Measurements from ENCODE around the gene CTBP1. TPM values are rescaled to one million over a fixed set of nuclear protein-coding genes. Genes with fewer than 3 reads are reported as not detected.

Gene CTBP1
- total RNA-seq, 1 donor, result 246 TPM

GRCh38 chr4:1289207-1290164 is 40.6 kb upstream of the CTBP1 start, which contains the start of gene MAEA:
TSS of gene MAEA (plus strand) at chr4:1289891. CDS start at chr4:1289914, 23 bp downstream.
- H3K79me2 ChIP-seq (ENCODE audit: insufficient read depth, low read length), result peaks cover 47% of the 10 kb centered on the region

DNA sequence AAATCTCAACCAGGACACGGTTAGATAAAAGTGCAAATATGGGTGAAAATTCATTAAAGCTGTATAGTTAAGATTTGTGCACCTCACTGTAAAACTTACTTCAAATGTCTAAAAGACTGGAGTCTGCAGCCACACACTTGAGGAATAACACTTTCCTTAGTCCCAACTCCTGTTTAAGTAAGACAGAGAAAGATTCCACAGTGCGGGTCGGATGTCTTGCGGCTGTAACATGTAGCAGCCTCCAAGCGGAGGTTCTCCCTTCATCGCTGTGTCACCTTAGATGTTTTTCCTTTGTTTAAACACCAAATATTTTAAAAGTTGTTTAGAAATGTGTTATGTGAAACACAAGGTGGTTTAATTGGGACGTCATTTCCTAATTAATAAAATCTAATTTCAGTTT is 39.9 kb upstream of the CTBP1 start:
- DNase-seq (ENCODE audit: insufficient read length, low spot score, missing footprints), result peak; percentile 73
- Histone ChIP-seq H3K9me3 (ENCODE audit: low read depth, low read length) (no peaks in the 10 kb centered on the region), H3K4me1 (ENCODE audit: insufficient read depth, low read length) (peaks cover 24% of the 10 kb centered on the region), H3K79me2 (ENCODE audit: insufficient read depth, low read length) (peaks cover 40% of the 10 kb centered on the region), H3K27ac (ENCODE audit: low read depth, low read length) (no peak overlapping the region), H3K27me3 (ENCODE audit: insufficient read depth, low read length) (no peaks in the 10 kb centered on the region), H3K4me2 (ENCODE audit: insufficient read depth, low read length) (peak overlapping the region; percentile 92), H4K20me1 (ENCODE audit: insufficient read depth, low read length) (peaks cover 26% of the 10 kb centered on the region), H3K36me3 (ENCODE audit: insufficient read depth, low read length) (peaks cover 7% of the 10 kb centered on the region), H2AFZ (ENCODE audit: low read length) (peak overlapping the region; percentile 84), H3K4me3 (ENCODE audit: insufficient read depth, low read length) (peak overlapping the region; percentile 83)
- TF ChIP-seq CTCF (IDR thresholded peaks at IDR 0.05; ENCODE audit: extremely low read depth, low read depth, low read length), result no peak

More at GRCh38 chr4:1289207-1290164, 40.6 kb upstream of the CTBP1 start, which contains the start of gene MAEA:
- no peak for TF ChIP-seq CTCF (IDR thresholded peaks at IDR 0.05; ENCODE audit: extremely low read depth, low read depth, low read length)
- Histone ChIP-seq H3K36me3 (ENCODE audit: insufficient read depth, low read length) (peaks cover 7% of the 10 kb centered on the region), H2AFZ (ENCODE audit: low read length) (peak within 1 kb of the TSS; percentile 84), H3K4me2 (ENCODE audit: insufficient read depth, low read length) (peak within 1 kb of the TSS; percentile 95), H3K27ac (ENCODE audit: low read depth, low read length) (peak within 1 kb of the TSS; percentile 73), H3K4me3 (ENCODE audit: insufficient read depth, low read length) (peak within 1 kb of the TSS; percentile 83), H4K20me1 (ENCODE audit: insufficient read depth, low read length) (peaks cover 33% of the 10 kb centered on the region), H3K4me1 (ENCODE audit: insufficient read depth, low read length) (peaks cover 31% of the 10 kb centered on the region), H3K9me3 (ENCODE audit: low read depth, low read length) (no peaks in the 10 kb centered on the region), H3K27me3 (ENCODE audit: insufficient read depth, low read length) (no peaks in the 10 kb centered on the region)
- DNase-seq (ENCODE audit: insufficient read length, low spot score, missing footprints), result peak; percentile 100

- H3K4me3 ChIP-seq (ENCODE audit: insufficient read depth, low read length), result no peak overlapping the region
- no peaks in the 10 kb centered on the region for H3K9me3 ChIP-seq (ENCODE audit: low read depth, low read length)
- H3K27ac ChIP-seq (ENCODE audit: low read depth, low read length), result no peak overlapping the region
- H4K20me1 ChIP-seq (ENCODE audit: insufficient read depth, low read length), result peaks cover 6% of the 10 kb centered on the region
- no peaks in the 10 kb centered on the region for H3K36me3 ChIP-seq (ENCODE audit: insufficient read depth, low read length)
- H3K79me2 ChIP-seq (ENCODE audit: insufficient read depth, low read length), result peaks cover 13% of the 10 kb centered on the region
- no peak overlapping the region for H2AFZ ChIP-seq (ENCODE audit: low read length)
- H3K27me3 ChIP-seq (ENCODE audit: insufficient read depth, low read length), result no peaks in the 10 kb centered on the region
- peaks cover 9% of the 10 kb centered on the region for H3K4me1 ChIP-seq (ENCODE audit: insufficient read depth, low read length)
- no peak overlapping the region for H3K4me2 ChIP-seq (ENCODE audit: insufficient read depth, low read length)
- TF ChIP-seq CTCF (IDR thresholded peaks at IDR 0.05; ENCODE audit: extremely low read depth, low read depth, low read length), result no peak
- DNase-seq (ENCODE audit: insufficient read length, low spot score, missing footprints), result peak; percentile 72
These were observed 37.0 kb upstream of the CTBP1 start for GRCh38 chr4:1285790-1286553.
